Measurements from ENCODE around the gene CCDC28A. TPM values are rescaled to one million over a fixed set of nuclear protein-coding genes. Genes with fewer than 3 reads are reported as not detected.

The CCDC28A gene
- total RNA-seq, 1 donor from 2014 or later = 11.1 TPM

GRCh38 chr6:138815221-138815620, 41.7 kb downstream of the CCDC28A start:
- Histone ChIP-seq H3K27me3 (ENCODE audit: control insufficient read depth, insufficient read depth, low read length) (no peaks in the 10 kb centered on the region), H3K36me3 (ENCODE audit: control insufficient read depth, insufficient read depth, low read length) (no peaks in the 10 kb centered on the region), H3K4me3 (ENCODE audit: low read depth, low read length) (no peak overlapping the region)
- FAIRE-seq (no peak), DNase-seq (ENCODE audit: low read depth) (no peak)
- TF ChIP-seq CTCF (IDR thresholded peaks at IDR 0.05; ENCODE audit: insufficient read depth, low read length, severe bottlenecking) = no peak

- peak; percentile 71 for DNase-seq (ENCODE audit: low read depth)
- Histone ChIP-seq H3K4me3 (ENCODE audit: low read depth, low read length) (no peak overlapping the region), H3K27me3 (ENCODE audit: control insufficient read depth, insufficient read depth, low read length) (no peaks in the 10 kb centered on the region), H3K36me3 (ENCODE audit: control insufficient read depth, insufficient read depth, low read length) (no peaks in the 10 kb centered on the region)
- no peak for FAIRE-seq
- TF ChIP-seq CTCF (IDR thresholded peaks at IDR 0.05; ENCODE audit: insufficient read depth, low read length, severe bottlenecking) = peak; percentile 58
These were observed 42.4 kb downstream of the CCDC28A start for GRCh38 chr6:138815797-138816528.

- FAIRE-seq = peak; percentile 94
- DNase-seq (ENCODE audit: low read depth) = peak; percentile 100
- Histone ChIP-seq H3K27me3 (ENCODE audit: control insufficient read depth, insufficient read depth, low read length) (no peaks in the 10 kb centered on the region), H3K36me3 (ENCODE audit: control insufficient read depth, insufficient read depth, low read length) (no peaks in the 10 kb centered on the region), H3K4me3 (ENCODE audit: low read depth, low read length) (no peak overlapping the region)
- TF ChIP-seq CTCF (IDR thresholded peaks at IDR 0.05; ENCODE audit: insufficient read depth, low read length, severe bottlenecking) = no peak
These were observed 44.2 kb downstream of the CCDC28A start for GRCh38 chr6:138817799-138818198.

- Histone ChIP-seq H3K4me3 (ENCODE audit: low read depth, low read length) (no peak overlapping the region), H3K36me3 (ENCODE audit: control insufficient read depth, insufficient read depth, low read length) (no peaks in the 10 kb centered on the region), H3K27me3 (ENCODE audit: control insufficient read depth, insufficient read depth, low read length) (no peaks in the 10 kb centered on the region)
- FAIRE-seq (no peak), DNase-seq (ENCODE audit: low read depth) (peak; percentile 74)
- no peak for TF ChIP-seq CTCF (IDR thresholded peaks at IDR 0.05; ENCODE audit: insufficient read depth, low read length, severe bottlenecking)
These were observed 45.1 kb downstream of the CCDC28A start for GRCh38 chr6:138818496-138819194.

- DNase-seq (ENCODE audit: low read depth) = no peak
- H3K4me3 ChIP-seq (ENCODE audit: low read depth, low read length) = no peak overlapping the region
- no peak for FAIRE-seq
- no peak for TF ChIP-seq CTCF (IDR thresholded peaks at IDR 0.05; ENCODE audit: insufficient read depth, low read length, severe bottlenecking)
- H3K27me3 ChIP-seq (ENCODE audit: control insufficient read depth, insufficient read depth, low read length) = no peaks in the 10 kb centered on the region
- H3K36me3 ChIP-seq (ENCODE audit: control insufficient read depth, insufficient read depth, low read length) = no peaks in the 10 kb centered on the region
These were observed 48.0 kb downstream of the CCDC28A start for GRCh38 chr6:138821519-138821918.
